Natural killer cell (primary cell): ENCODE measurements around the gene POPDC2. TPM values are rescaled to one million over a fixed set of nuclear protein-coding genes. Genes with fewer than 3 reads are reported as not detected.

Experiments used
- ATAC-seq, 3 donors: fragments of 150-1000 bp in 2 of 3; fragments of 200-7000 bp in 1 of 3; cut with Tn5 transposase; 1 replicate in 1 of 3; 2 replicates in 2 of 3; pipeline ENCODE4 v1.10.0; 2021; ENCODE audit warnings: mild to moderate bottlenecking in 2 of 3, moderate library complexity in 2 of 3
- DNase-seq, 2 donors: peaks; one replicate each; pipeline versions ENCODE4 v3.0.0 to v3.0.0-alpha.2; 2013 to 2021; ENCODE audit warnings: mixed read lengths in 1 of 2
- H3K27ac ChIP-seq: one replicate; pipeline ENCODE4 v1.5.1; 2013; ENCODE audit warnings: mild to moderate bottlenecking, low read length
- H3K27me3 ChIP-seq: one replicate; pipeline ENCODE4 v1.6.1; 2013; ENCODE audit warnings: low read length; ENCODE audit not compliant: control insufficient read depth, insufficient read depth
- H3K36me3 ChIP-seq: one replicate; pipeline ENCODE4 v1.6.1; 2013; ENCODE audit warnings: low read length; ENCODE audit not compliant: control insufficient read depth, insufficient read depth
- H3K4me1 ChIP-seq: one replicate; pipeline ENCODE4 v1.6.1; 2013; ENCODE audit warnings: low read length; ENCODE audit not compliant: control insufficient read depth, insufficient read depth
- H3K4me3 ChIP-seq: one replicate; pipeline ENCODE4 v1.5.1; 2013; ENCODE audit warnings: low read length
- H3K9me3 ChIP-seq: one replicate; pipeline ENCODE4 v1.6.1; 2013; ENCODE audit warnings: low read length; ENCODE audit not compliant: control insufficient read depth, insufficient read depth
- H3K27ac Mint-ChIP-seq, 2 donors: one replicate each; pipeline ENCODE4 v1.8.0; 2022; ENCODE audit warnings: mild to moderate bottlenecking in 2 of 2, mixed read lengths in 2 of 2, moderate library complexity in 1 of 2
- H3K27me3 Mint-ChIP-seq, 2 donors: one replicate each; pipeline ENCODE4 v1.8.0; 2022; ENCODE audit warnings: low read depth in 2 of 2, mixed read lengths in 2 of 2
- H3K36me3 Mint-ChIP-seq: one replicate; pipeline ENCODE4 v1.8.0; 2022; ENCODE audit warnings: mixed read lengths
- H3K4me1 Mint-ChIP-seq, 2 donors: one replicate each; pipeline ENCODE4 v1.8.0; 2022; ENCODE audit warnings: mixed read lengths in 2 of 2
- H3K4me3 Mint-ChIP-seq: one replicate; pipeline ENCODE4 v1.8.0; 2022; ENCODE audit warnings: mild to moderate bottlenecking, moderate library complexity, mixed read lengths
- H3K9me3 Mint-ChIP-seq, 2 donors: one replicate each; pipeline ENCODE4 v1.8.0; 2022; ENCODE audit warnings: mixed read lengths in 2 of 2
- WGBS: methylation state at CpG from one replicate; pipeline ENCODE4 v1.1.7; 2013; ENCODE audit warnings: missing lambda C conversion rate; ENCODE audit not compliant: insufficient coverage; 5-methylcytosine and 5-hydroxymethylcytosine counted together
- intact Hi-C: fragments of 100-400 bp; cut with micrococcal nuclease; formaldehyde crosslinking; loops from one replicate; pipeline ENCODE4 v1.14.2; 2022
- total RNA-seq, 4 donors: library from RNA; stranded (reverse); fragments of 120-200 nt in 1 of 4; gene quantifications; one replicate each; pipeline versions ENCODE4 v1.2.3 to v1.2.4, GENCODE V29; 2013 to 2022
- TF ChIP-seq, protein P1 (sequence below): fragments of 200-600 bp; IDR thresholded peaks from one replicate; pipeline ENCODE4 v1.8.0; 2022; ENCODE audit warnings: antibody characterized with exemption

POPDC2 gene
- total RNA-seq, 3 donors from 2014 or later (not counting 1 experiment from before 2014, with no cell fraction given): 6.2 to 8.0 (median 7.9) TPM

DNA sequence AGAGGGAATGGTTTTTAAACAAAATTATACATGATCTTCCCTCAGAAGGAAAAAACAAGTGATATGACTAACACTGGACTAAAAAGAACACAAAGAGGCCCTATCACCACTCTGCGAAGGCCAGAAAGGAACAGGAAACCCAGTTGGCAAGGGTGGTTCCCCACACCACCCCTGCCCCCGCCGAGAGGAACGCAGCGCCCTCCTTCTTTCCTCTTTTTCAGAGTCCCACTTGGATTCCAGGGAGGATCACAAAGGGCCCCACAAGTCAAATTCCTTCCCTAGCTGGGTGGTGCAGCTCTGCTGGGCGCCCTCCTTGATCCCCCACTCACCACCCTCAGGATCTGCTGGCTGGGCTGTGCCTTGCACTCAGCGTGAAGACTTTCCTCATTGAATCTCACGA is 32.9 kb downstream of the POPDC2 start:
- peak; percentile 50 to 68 (median 65) for ATAC-seq
- no peak overlapping the region for H3K4me3 ChIP-seq
- intact Hi-C loops: no loop called here

DNA sequence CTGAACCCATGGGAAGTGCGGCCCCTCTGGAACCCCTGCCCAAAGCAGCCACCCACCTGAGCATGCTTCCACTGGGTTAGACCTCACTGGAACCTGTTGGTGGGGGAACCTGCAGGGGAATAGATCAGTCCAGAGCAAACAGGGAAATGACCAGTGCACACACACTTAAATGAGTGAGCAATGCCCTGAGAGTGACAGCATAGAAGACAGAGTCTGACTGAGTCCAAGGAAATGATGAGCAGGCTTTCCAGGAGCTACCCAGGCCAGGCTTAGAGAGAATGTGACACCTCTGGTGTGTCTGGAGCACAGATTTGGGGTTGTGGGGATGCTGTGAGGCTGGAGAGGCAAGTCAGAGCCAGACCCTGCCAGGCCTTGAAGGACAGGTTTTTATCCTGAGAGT is 34.2 kb downstream of the POPDC2 start:
- no peak overlapping the region for H3K27ac ChIP-seq
- Mint-ChIP-seq H3K27me3 (peaks cover 0 to 3% of the 10 kb centered on the region in 2 donors), H3K4me1 (peaks cover 0 to 21% of the 10 kb centered on the region in 2 donors), H3K4me3 (no peak overlapping the region), H3K27ac (no peak overlapping the region), H3K36me3 (no peaks in the 10 kb centered on the region), H3K9me3 (no peaks in the 10 kb centered on the region)
- H3K9me3 ChIP-seq: no peaks in the 10 kb centered on the region
- H3K4me1 ChIP-seq: peaks cover 21% of the 10 kb centered on the region
- DNase-seq (no peak), ATAC-seq (no peak)
- 100% methylated on average over 1 of the region's 1 CpG for WGBS
- H3K4me3 ChIP-seq: no peak overlapping the region
- H3K27me3 ChIP-seq: no peaks in the 10 kb centered on the region
- intact Hi-C loops: no loop called here
- TF ChIP-seq, protein P1, sequence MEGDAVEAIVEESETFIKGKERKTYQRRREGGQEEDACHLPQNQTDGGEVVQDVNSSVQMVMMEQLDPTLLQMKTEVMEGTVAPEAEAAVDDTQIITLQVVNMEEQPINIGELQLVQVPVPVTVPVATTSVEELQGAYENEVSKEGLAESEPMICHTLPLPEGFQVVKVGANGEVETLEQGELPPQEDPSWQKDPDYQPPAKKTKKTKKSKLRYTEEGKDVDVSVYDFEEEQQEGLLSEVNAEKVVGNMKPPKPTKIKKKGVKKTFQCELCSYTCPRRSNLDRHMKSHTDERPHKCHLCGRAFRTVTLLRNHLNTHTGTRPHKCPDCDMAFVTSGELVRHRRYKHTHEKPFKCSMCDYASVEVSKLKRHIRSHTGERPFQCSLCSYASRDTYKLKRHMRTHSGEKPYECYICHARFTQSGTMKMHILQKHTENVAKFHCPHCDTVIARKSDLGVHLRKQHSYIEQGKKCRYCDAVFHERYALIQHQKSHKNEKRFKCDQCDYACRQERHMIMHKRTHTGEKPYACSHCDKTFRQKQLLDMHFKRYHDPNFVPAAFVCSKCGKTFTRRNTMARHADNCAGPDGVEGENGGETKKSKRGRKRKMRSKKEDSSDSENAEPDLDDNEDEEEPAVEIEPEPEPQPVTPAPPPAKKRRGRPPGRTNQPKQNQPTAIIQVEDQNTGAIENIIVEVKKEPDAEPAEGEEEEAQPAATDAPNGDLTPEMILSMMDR: no peak
- no peaks in the 10 kb centered on the region for H3K36me3 ChIP-seq

More for the DNA sequence above, 32.9 kb downstream of the POPDC2 start:
- Histone ChIP-seq H3K27me3 (no peaks in the 10 kb centered on the region), H3K36me3 (no peaks in the 10 kb centered on the region), H3K27ac (peak overlapping the region; percentile 20), H3K9me3 (no peaks in the 10 kb centered on the region), H3K4me1 (peaks cover 21% of the 10 kb centered on the region)
- Mint-ChIP-seq H3K4me3 (no peak overlapping the region), H3K4me1 (peaks cover 0 to 21% of the 10 kb centered on the region in 2 donors), H3K27me3 (peaks cover 0 to 3% of the 10 kb centered on the region in 2 donors), H3K9me3 (no peaks in the 10 kb centered on the region), H3K36me3 (no peaks in the 10 kb centered on the region), H3K27ac (peak overlapping the region in 1 of 2 donors; percentile 59)
- TF ChIP-seq, protein P1: no peak
- 29% methylated on average over 8 of the region's 8 CpGs for WGBS
- DNase-seq: peak in 1 of 2 donors; percentile 39

DNA sequence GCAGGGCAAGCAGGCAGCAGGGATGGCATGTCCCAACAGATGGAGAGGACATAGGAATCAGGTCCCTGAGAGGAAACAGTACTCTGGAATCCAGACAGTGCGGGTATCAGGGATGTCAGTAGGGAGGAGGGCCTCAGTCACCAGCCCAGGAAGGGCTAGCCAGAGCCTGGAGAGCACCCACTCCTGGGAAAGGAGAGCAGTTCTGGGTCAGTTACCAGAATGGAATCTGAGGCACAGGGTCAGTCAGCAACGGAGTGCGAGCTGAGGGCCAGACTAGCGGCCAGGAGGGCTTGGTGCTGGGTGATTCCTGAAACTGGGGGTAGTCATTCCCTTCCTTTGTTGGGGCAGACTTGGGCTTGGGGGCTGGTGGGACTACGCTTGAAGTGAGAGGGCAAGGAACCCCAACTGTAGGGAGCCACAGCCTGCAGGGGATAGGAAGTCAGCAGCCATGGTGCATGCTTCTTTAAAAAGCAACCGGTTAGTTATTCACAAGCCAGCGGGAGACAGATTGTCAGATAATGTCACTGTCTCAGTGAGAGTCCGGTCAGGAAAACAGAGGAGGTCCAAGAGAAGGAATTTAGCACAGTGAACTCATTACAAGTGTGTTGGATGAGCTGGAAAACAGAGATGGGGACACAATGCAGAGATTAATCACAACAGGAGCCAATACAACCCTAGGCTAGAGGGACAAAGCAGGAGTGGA is 34.8 kb downstream of the POPDC2 start:
- peaks cover 0 to 3% of the 10 kb centered on the region in 2 donors for H3K27me3 Mint-ChIP-seq

More for the DNA sequence above, 34.8 kb downstream of the POPDC2 start:
- no peak for DNase-seq
- Histone ChIP-seq H3K4me1 (peaks cover 21% of the 10 kb centered on the region), H3K27ac (no peak overlapping the region), H3K9me3 (no peaks in the 10 kb centered on the region), H3K36me3 (no peaks in the 10 kb centered on the region), H3K4me3 (no peak overlapping the region), H3K27me3 (no peaks in the 10 kb centered on the region)
- intact Hi-C loops: no loop called here
- TF ChIP-seq, protein P1: no peak
- WGBS: 92% methylated on average over 8 of the region's 8 CpGs
- no peak for ATAC-seq
- no peak overlapping the region for H3K4me3 Mint-ChIP-seq
- H3K9me3 Mint-ChIP-seq: no peaks in the 10 kb centered on the region
- no peaks in the 10 kb centered on the region for H3K36me3 Mint-ChIP-seq
- peaks cover 0 to 21% of the 10 kb centered on the region in 2 donors for H3K4me1 Mint-ChIP-seq
- H3K27ac Mint-ChIP-seq: no peak overlapping the region
